B cell (primary cell): ENCODE measurements around the gene SLC35G3.
"Not testable (repeated sequence)": the region's sequence is repeated elsewhere in the genome, so short reads cannot be mapped to it uniquely, and the experiment has no call there.

Experiments
- CTCF ChIP-seq: fragments of 200-600 bp; IDR thresholded peaks from one replicate; pipeline ENCODE4 v1.8.0; 2022; ENCODE audit warnings: antibody characterized with exemption, mild to moderate bottlenecking
- EZH2 ChIP-seq: IDR thresholded peaks from 2 replicates; pipeline ENCODE4 v1.6.1; 2012; ENCODE audit warnings: borderline replicate concordance, low read depth, mild to moderate bottlenecking, moderate library complexity, low read length; ENCODE audit not compliant: insufficient read depth, poor library complexity, severe bottlenecking

GRCh38 chr17:35172321-35172720, 21.9 kb downstream of the SLC35G3 start:
- TF ChIP-seq CTCF, EZH2: not testable (repeated sequence)
